ENCODE results near the gene TRPM3.

The TRPM3 gene

GRCh38 chr9:70829591-70830265 is 291.7 kb downstream of the TRPM3 start:
- DNase-seq (ENCODE audit: low spot score), result no peak
- in situ Hi-C loops (cut with MboI; ENCODE audit: low sequenced_read_pairs, unreplicated experiment), result no loop called here

DNA sequence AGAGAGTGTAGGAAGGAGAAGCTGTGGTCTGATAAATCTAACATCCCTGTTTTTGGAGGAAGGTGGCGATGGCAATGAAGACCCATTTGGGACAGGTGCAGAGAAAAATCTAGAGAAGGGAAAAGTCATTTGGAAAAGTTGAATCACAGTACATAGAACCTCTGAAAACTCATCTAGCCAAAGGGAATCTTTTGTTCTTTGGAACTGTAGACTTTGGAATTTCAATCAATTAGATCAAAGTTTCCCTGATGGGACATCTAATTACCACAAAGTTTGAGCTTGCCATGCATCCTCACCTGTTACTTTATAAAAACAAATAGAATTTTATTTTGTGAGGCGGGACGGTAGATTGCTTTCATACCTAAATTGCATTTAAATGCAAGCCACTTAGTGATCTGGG is 294.9 kb downstream of the TRPM3 start:
- TF ChIP-seq CTCF (IDR thresholded peaks at IDR 0.05; ENCODE audit: borderline replicate concordance, control extremely low read depth, extremely low read depth, insufficient read depth, missing control alignments), result no peak
- DNase-seq (ENCODE audit: low spot score), result no peak
- in situ Hi-C loops (cut with MboI; ENCODE audit: low sequenced_read_pairs, unreplicated experiment), result no loop called here

More at GRCh38 chr9:70829591-70830265, 291.7 kb downstream of the TRPM3 start:
- no peak for TF ChIP-seq CTCF (IDR thresholded peaks at IDR 0.05; ENCODE audit: borderline replicate concordance, control extremely low read depth, extremely low read depth, insufficient read depth, missing control alignments)

- in situ Hi-C loops (cut with MboI; ENCODE audit: low sequenced_read_pairs, unreplicated experiment), result no loop called here
- TF ChIP-seq CTCF (IDR thresholded peaks at IDR 0.05; ENCODE audit: borderline replicate concordance, control extremely low read depth, extremely low read depth, insufficient read depth, missing control alignments), result no peak
- no peak for DNase-seq (ENCODE audit: low spot score)
These were observed 298.1 kb downstream of the TRPM3 start for GRCh38 chr9:70823284-70823683.

DNA sequence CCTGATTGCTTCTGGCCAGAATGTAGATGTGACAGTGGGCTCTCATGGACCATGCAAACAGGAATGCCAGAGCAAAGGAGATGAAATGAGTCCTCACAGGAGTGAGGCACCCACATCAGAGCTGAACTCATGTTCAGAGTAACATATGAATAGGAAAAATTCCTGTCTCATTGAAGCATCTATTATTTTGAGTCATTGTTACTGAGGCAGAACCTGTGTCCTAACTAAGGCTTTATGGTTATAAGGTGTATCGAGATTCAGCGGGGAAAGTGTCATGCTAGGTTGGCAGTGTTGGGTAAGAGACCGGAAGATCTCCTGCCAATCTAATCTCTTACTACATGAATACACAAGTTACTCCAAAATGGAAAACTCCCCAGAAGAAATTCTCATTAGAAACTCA is 304.1 kb downstream of the TRPM3 start:
- no peak for DNase-seq (ENCODE audit: low spot score)
- no peak for TF ChIP-seq CTCF (IDR thresholded peaks at IDR 0.05; ENCODE audit: borderline replicate concordance, control extremely low read depth, extremely low read depth, insufficient read depth, missing control alignments)
- in situ Hi-C loops (cut with MboI; ENCODE audit: low sequenced_read_pairs, unreplicated experiment), result no loop called here

DNA sequence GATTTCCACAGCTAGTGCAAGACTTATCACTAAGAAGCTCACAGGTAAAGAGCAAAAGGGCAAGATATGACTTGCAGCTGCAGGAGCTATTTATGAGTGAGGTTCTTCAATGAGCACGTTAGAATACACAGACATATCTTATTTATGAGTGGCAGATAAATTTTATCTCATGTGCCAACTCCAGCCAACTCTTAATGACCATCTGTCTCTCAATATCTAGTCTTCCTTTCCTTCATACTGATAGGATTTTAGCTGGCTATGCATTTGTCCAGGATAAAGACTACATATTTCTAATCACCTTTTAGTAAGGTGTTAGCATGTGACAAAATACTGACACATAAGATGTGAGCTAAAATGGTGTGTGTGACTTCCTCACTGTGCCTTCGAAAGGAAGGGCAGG is 304.5 kb downstream of the TRPM3 start:
- DNase-seq (ENCODE audit: low spot score), result no peak
- in situ Hi-C loops (cut with MboI; ENCODE audit: low sequenced_read_pairs, unreplicated experiment), result no loop called here

GRCh38 chr9:70816316-70816715 is 305.1 kb downstream of the TRPM3 start:
- no peak for TF ChIP-seq CTCF (IDR thresholded peaks at IDR 0.05; ENCODE audit: borderline replicate concordance, control extremely low read depth, extremely low read depth, insufficient read depth, missing control alignments)
- in situ Hi-C loops (cut with MboI; ENCODE audit: low sequenced_read_pairs, unreplicated experiment), result no loop called here
- DNase-seq (ENCODE audit: low spot score), result no peak

More for the DNA sequence above, 304.5 kb downstream of the TRPM3 start:
- no peak for TF ChIP-seq CTCF (IDR thresholded peaks at IDR 0.05; ENCODE audit: borderline replicate concordance, control extremely low read depth, extremely low read depth, insufficient read depth, missing control alignments)

All from GM13976 (cell line).